PC-3 (cell line): ENCODE results near the gene TREH. TPM values are rescaled to one million over a fixed set of nuclear protein-coding genes. Genes with fewer than 3 reads are reported as not detected.

Experiments used
- ATAC-seq: fragments of 200-7000 bp; cut with Tn5 transposase; 2 replicates; pipeline ENCODE4 v1.9.1; 2020; ENCODE audit warnings: mild to moderate bottlenecking, moderate library complexity
- BruUV-seq: library from RNA; stranded (reverse); fragments of 400-500 nt; replicated peaks from 2 replicates; lab custom pipeline; 2021; lab: Mats Ljungman, UMichigan
- CTCF ChIA-PET: fragments of 300-600 bp; sonication (Branson Sonifier 250); formaldehyde crosslinking; loops from one replicate; lab custom pipeline; 2022; ENCODE audit warnings: antibody characterized with exemption; lab: Charles Lee
- POLR2A ChIA-PET: fragments of 300-600 bp; sonication (Branson Sonifier 250); formaldehyde crosslinking; loops from one replicate; lab custom pipeline; 2022; ENCODE audit warnings: antibody characterized with exemption; ENCODE audit not compliant: unreplicated experiment; lab: Charles Lee
- DNase-seq: peaks from one replicate; pipeline ENCODE4 v3.0.0-alpha.2; 2015
- H2AFZ ChIP-seq: fragments of 300-600 bp; sonication (generic); 2 replicates; pipeline ENCODE4 v1.6.0; 2016; ENCODE audit warnings: antibody characterized with exemption, low read length
- H3F3A ChIP-seq: fragments of 300-600 bp; sonication (generic); one replicate; pipeline ENCODE4 v1.6.0; 2017; ENCODE audit warnings: antibody characterized with exemption, low read length, control low read depth, mild to moderate bottlenecking; ENCODE audit not compliant: unreplicated experiment
- H3K27ac ChIP-seq: fragments of 300-600 bp; sonication (generic); 2 replicates; pipeline ENCODE4 v1.5.1; 2016; ENCODE audit warnings: mild to moderate bottlenecking, low read length
- H3K27me3 ChIP-seq: fragments of 300-600 bp; sonication (generic); 2 replicates; pipeline ENCODE4 v1.6.1; 2016; ENCODE audit warnings: low read length, mixed read lengths
- H3K36me3 ChIP-seq: fragments of 300-600 bp; sonication (generic); 2 replicates; pipeline ENCODE4 v1.6.1; 2016; ENCODE audit warnings: low read depth, mixed run types, low read length, mixed read lengths
- H3K4me1 ChIP-seq: fragments of 300-600 bp; sonication (generic); 2 replicates; pipeline ENCODE4 v1.5.1; 2016; ENCODE audit warnings: low read length; ENCODE audit not compliant: insufficient read depth
- H3K4me2 ChIP-seq: fragments of 300-600 bp; sonication (generic); 2 replicates; pipeline ENCODE4 v1.6.0; 2016; ENCODE audit warnings: low read length
- H3K4me3 ChIP-seq: fragments of 300-600 bp; sonication (generic); 2 replicates; pipeline ENCODE4 v1.5.1; 2016; ENCODE audit warnings: mild to moderate bottlenecking, low read length, mixed read lengths
- H3K79me2 ChIP-seq: fragments of 300-600 bp; sonication (generic); 2 replicates; pipeline ENCODE4 v1.6.1; 2017; ENCODE audit warnings: low read length, mixed read lengths
- H3K9ac ChIP-seq: fragments of 300-600 bp; sonication (generic); 2 replicates; pipeline ENCODE4 v1.6.0; 2016; ENCODE audit warnings: mild to moderate bottlenecking, low read length
- H3K9me2 ChIP-seq: fragments of 300-600 bp; sonication (generic); replicated peaks from 2 replicates; pipeline ENCODE4 v1.6.1; 2016; ENCODE audit warnings: mixed run types, low read length, mixed read lengths
- H3K9me3 ChIP-seq: fragments of 300-600 bp; sonication (generic); 2 replicates; pipeline ENCODE4 v1.6.1; 2016; ENCODE audit warnings: low read length, mixed read lengths
- H4K20me1 ChIP-seq: fragments of 300-600 bp; sonication (generic); 2 replicates; pipeline ENCODE4 v1.6.1; 2016; ENCODE audit warnings: low read length, mixed read lengths
- EZH2 ChIP-seq: fragments of 300-600 bp; sonication (generic); IDR thresholded peaks from one replicate; pipeline ENCODE4 v1.6.1; 2017; ENCODE audit warnings: antibody characterized with exemption, mild to moderate bottlenecking, low read length; ENCODE audit not compliant: unreplicated experiment
- EZH2phosphoT487 ChIP-seq: fragments of 300-600 bp; sonication (generic); IDR thresholded peaks from 2 replicates; pipeline ENCODE4 v1.6.1; 2018; ENCODE audit warnings: mild to moderate bottlenecking, antibody characterized with exemption, low read length, borderline replicate concordance
- intact Hi-C: fragments of 100-400 bp; cut with micrococcal nuclease; formaldehyde crosslinking; loops from 2 replicates; pipeline ENCODE4 v1.9.0; 2023
- total RNA-seq: library from RNA; depleted of rRNA; stranded (reverse); fragments of >200 nt; gene quantifications from 2 replicates; pipeline ENCODE4 v1.2.3, GENCODE V29; 2014
- TF ChIP-seq, protein P1 (sequence below): fragments of 300-600 bp; sonication (generic); conservative IDR thresholded peaks from 2 replicates; pipeline ENCODE4 v1.5.1; 2017; ENCODE audit warnings: antibody characterized with exemption, low read depth, mild to moderate bottlenecking, low read length

The TREH gene
- total RNA-seq, 1 experiment from 2014 or later, result not detected

DNA sequence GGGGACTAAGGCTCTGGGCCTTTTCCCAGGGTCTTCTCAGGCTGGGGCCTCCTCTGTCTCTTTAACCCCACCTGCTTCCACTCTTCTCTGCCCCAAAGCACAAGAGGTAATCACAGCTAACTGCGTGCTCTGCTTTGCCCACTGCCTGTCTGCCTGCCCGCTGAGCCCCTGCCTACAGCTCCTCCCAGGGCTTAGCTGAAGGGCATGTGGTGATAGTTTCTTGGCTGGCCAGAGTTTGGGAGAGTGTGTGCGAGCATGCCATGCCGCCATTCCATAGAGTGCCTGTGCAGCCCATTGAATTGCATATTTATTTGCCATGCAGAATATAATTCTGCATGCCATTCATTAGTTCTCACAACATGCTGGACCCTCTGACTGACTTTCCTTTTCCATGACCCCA is 39.6 kb downstream of the TREH start:
- Histone ChIP-seq H3K79me2 (no peaks in the 10 kb centered on the region), H3K27me3 (no peaks in the 10 kb centered on the region), H3K4me2 (no peak overlapping the region), H3K4me3 (no peak overlapping the region), H3K9me2 (no peaks in the 10 kb centered on the region), H3K9me3 (no peaks in the 10 kb centered on the region), H3F3A (no peaks in the 10 kb centered on the region), H4K20me1 (no peaks in the 10 kb centered on the region), H2AFZ (no peak overlapping the region), H3K4me1 (peaks cover 4% of the 10 kb centered on the region; the same call in 1 of the 2 replicates), H3K27ac (no peak overlapping the region), H3K9ac (no peak overlapping the region), H3K36me3 (peaks cover 7% of the 10 kb centered on the region; the same call in 1 of the 2 replicates)
- ChIA-PET POLR2A (no interaction called here), CTCF (no interaction called here)
- intact Hi-C loops, result no loop called here
- BruUV-seq, result no TSS peak
- TF ChIP-seq EZH2 (no peak), EZH2phosphoT487 (no peak)
- TF ChIP-seq, protein P1, sequence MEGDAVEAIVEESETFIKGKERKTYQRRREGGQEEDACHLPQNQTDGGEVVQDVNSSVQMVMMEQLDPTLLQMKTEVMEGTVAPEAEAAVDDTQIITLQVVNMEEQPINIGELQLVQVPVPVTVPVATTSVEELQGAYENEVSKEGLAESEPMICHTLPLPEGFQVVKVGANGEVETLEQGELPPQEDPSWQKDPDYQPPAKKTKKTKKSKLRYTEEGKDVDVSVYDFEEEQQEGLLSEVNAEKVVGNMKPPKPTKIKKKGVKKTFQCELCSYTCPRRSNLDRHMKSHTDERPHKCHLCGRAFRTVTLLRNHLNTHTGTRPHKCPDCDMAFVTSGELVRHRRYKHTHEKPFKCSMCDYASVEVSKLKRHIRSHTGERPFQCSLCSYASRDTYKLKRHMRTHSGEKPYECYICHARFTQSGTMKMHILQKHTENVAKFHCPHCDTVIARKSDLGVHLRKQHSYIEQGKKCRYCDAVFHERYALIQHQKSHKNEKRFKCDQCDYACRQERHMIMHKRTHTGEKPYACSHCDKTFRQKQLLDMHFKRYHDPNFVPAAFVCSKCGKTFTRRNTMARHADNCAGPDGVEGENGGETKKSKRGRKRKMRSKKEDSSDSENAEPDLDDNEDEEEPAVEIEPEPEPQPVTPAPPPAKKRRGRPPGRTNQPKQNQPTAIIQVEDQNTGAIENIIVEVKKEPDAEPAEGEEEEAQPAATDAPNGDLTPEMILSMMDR, result no peak
- ATAC-seq (no peak), DNase-seq (no peak)

DNA sequence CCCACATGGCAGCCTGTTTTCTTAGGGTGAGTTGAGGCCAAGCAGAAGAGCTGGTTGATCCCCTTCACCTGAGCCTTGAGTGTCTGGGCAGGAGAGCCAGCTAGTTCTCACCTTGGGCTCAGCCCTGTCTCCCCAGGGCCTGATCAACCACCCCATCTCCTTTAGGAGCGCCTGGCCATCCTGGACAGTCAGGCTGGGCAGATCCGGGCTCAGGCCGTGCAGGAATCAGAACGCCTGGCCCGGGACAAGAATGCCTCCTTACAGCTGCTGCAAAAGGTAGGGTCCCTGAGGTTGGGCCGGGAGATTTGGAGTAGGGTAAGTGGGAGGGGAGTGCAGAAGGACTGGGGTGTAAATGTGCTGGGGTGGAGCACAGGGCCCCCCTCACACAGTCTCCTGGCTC is 40.7 kb downstream of the TREH start:
- no peak for ATAC-seq
- Histone ChIP-seq H3K27me3 (no peaks in the 10 kb centered on the region), H3K4me3 (no peak overlapping the region), H3K79me2 (no peaks in the 10 kb centered on the region), H3K27ac (no peak overlapping the region), H3K9ac (no peak overlapping the region), H3F3A (no peaks in the 10 kb centered on the region), H3K36me3 (no peaks in the 10 kb centered on the region), H3K4me2 (no peak overlapping the region), H2AFZ (no peak overlapping the region), H4K20me1 (no peaks in the 10 kb centered on the region), H3K9me2 (no peaks in the 10 kb centered on the region), H3K9me3 (no peaks in the 10 kb centered on the region), H3K4me1 (peaks cover 14% of the 10 kb centered on the region; the same call in 1 of the 2 replicates)
- ChIA-PET CTCF (no interaction called here), POLR2A (no interaction called here)
- intact Hi-C loops, result no loop called here
- no peak for DNase-seq
- no TSS peak for BruUV-seq
- TF ChIP-seq EZH2 (no peak), EZH2phosphoT487 (no peak)
- TF ChIP-seq, protein P1, result no peak

DNA sequence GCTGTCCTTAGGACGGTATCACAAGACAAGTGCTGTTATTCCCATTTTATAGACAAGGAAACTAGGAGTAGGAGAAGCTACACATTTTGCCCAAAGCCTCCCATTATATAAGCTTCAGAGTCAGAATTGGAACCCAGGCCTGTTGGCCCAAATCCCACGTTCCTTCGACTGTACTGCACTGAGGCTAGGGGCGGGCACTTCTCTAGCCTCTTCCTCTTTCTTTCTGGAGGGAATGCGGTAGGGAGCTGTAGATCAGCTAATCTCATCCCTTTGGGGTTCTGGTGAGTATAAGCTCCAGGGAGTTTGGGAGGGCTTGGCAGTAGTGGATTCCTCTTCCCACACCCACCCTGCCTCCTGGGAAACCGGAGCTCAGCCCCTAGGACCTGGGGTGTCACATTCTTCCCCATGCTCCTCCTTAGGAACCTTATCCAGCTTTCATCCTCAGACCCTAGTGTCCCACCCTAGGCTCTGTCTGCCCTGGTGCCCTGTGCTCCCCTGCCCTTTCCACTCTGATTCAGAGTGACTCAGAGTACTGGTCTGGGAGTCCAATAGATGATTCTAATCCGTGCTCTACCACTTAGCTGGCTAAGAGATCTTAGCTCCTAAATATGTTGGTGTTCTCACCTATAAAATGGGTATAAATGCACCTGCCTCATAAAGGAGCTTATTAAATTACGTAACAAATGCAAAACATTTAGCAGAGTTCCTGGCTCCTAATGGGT is 42.7 kb downstream of the TREH start:
- ATAC-seq, result no peak

More for the DNA sequence above, 42.7 kb downstream of the TREH start:
- Histone ChIP-seq H3K36me3 (no peaks in the 10 kb centered on the region), H4K20me1 (no peaks in the 10 kb centered on the region), H3K79me2 (no peaks in the 10 kb centered on the region), H3K9me3 (no peaks in the 10 kb centered on the region), H3K4me1 (peaks cover 15% of the 10 kb centered on the region; the same call in 1 of the 2 replicates), H3K4me2 (no peak overlapping the region), H3K27me3 (no peaks in the 10 kb centered on the region), H3K27ac (no peak overlapping the region), H3K9me2 (no peaks in the 10 kb centered on the region), H3K4me3 (no peak overlapping the region), H3F3A (no peaks in the 10 kb centered on the region), H2AFZ (no peak overlapping the region), H3K9ac (no peak overlapping the region)
- TF ChIP-seq EZH2phosphoT487 (no peak), EZH2 (no peak)
- TF ChIP-seq, protein P1, result no peak
- BruUV-seq, result no TSS peak
- ChIA-PET CTCF (no interaction called here), POLR2A (interaction anchor here (0.5 to 0.6 kb wide), 2 partner anchors 272 to 503 kb away, joined by 4 to 9 read pairs; no protein-coding TSS in a partner anchor)
- DNase-seq, result peak; percentile 33
- intact Hi-C loops, result no loop called here
